Hematopoietic multipotent progenitor cell (in vitro differentiated cells): Measurements from ENCODE around the gene LIMS3. TPM values are rescaled to one million over a fixed set of nuclear protein-coding genes. Genes with fewer than 3 reads are reported as not detected.
"Not testable (repeated sequence)": the region's sequence is repeated elsewhere in the genome, so short reads cannot be mapped to it uniquely, and the experiment has no call there.

ENCODE experiments used
- DNase-seq, 3 donors: peaks; one replicate each; pipeline ENCODE4 v3.0.0-alpha.2; 2011 to 2015; ENCODE audit warnings: low read depth in 2 of 3, low spot score in 2 of 3
- total RNA-seq: library from RNA; depleted of rRNA; stranded (reverse); fragments of >200 nt; gene quantifications from one replicate; pipeline ENCODE4 v1.2.3, GENCODE V29; 2012

LIMS3 gene, protein sequence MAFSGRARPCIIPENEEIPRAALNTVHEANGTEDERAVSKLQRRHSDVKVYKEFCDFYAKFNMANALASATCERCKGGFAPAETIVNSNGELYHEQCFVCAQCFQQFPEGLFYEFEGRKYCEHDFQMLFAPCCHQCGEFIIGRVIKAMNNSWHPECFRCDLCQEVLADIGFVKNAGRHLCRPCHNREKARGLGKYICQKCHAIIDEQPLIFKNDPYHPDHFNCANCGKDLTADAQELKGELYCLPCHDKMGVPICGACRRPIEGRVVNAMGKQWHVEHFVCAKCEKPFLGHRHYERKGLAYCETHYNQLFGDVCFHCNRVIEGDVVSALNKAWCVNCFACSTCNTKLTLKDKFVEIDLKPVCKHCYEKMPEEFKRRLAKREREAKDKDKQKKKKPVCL
- 0.27 TPM for total RNA-seq

DNA sequence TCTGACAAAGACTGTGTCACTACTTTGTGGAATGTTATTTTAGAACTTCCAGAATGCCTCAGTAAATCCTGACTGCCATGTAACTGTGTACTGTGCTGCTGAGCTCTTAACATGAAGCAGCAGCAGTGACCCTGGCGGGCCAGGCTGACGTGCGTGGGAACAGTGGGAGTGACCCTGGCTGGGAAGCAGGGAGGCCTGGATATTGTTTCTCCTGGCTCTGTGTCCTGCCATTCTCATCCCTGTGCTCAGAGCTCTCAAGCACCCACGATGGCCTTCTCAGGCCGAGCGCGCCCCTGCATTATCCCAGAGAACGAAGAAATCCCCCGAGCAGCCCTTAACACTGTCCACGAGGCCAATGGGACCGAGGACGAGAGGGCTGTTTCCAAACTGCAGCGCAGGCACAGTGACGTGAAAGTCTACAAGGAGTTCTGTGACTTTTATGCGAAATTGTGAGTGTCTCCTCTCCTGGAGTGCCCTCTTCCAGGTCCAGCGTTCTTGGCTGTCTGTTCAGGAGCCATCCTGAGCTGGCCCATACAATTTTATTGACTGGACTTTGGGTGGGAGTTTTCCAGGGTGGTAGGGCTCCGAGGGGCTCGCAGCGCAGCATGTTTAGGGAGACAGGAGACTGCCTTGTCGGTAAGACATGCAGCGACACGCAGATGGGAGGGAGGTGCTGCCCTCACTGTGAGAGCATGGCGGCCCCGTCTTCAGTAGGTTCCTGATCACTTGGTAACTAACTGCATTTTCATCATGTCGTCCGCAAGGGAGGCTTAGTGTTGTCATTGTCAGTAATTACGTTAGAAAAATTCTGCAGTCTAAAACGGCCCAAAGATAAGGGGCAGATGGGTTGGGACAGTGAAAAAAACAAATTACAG is at the start of gene LIMS3:
LIMS3 (plus strand) TSS at position 227 of the 875 bp plus-strand sequence; CDS start at position 268, 41 bp downstream.
- not testable (repeated sequence) for DNase-seq

DNA sequence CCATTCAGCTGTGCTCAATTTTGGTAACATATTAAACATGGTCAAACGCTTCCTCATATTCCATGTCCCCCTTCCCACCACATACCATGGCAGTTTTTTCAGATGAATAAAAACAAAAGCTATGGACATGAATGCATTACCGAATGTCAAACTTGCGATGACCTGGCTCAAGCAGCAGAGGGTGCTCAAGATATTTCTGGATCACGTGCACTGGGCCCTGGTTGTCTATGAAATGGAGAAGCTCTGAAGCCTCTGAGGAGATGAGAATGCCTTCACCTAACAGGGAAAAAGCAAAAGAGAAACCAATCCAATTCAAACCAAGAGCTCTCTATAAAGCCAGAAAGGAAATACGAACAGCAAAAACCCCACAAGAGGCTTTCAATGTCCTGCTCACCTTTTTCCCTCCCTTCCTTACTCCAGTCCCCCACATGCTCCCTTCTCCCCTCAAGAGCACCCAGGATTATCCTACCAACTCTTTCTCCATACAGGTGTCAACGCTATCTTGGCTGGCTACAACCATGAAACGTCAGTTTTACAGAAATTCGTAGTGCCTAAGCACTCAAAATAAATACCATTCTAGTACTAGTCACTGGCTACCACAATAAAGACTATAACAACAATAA is 27.2 kb upstream of the LIMS3 start:
- DNase-seq = not testable (repeated sequence)

GRCh38 chr2:109876625-109877024 is 21.9 kb upstream of the LIMS3 start:
- not testable (repeated sequence) for DNase-seq

DNA sequence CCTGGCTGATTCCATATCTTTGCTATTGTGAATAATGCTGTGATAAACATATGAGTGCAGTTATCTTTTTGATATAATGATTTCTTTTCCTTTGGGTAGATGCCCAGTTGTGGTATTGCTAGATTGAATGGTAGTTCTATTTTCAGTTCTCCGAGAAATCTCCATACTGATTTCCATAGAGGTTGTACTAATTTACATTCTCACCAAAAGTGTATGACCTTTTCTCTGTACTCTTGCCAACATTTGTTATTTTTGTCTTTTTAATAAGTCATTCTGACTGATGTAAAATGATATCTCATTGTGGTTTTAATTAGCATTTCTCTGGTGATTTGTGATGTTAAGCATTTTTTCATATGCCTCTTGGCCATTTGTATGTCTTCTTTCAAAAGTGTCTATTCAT is 16.4 kb upstream of the LIMS3 start:
- not testable (repeated sequence) for DNase-seq

DNA sequence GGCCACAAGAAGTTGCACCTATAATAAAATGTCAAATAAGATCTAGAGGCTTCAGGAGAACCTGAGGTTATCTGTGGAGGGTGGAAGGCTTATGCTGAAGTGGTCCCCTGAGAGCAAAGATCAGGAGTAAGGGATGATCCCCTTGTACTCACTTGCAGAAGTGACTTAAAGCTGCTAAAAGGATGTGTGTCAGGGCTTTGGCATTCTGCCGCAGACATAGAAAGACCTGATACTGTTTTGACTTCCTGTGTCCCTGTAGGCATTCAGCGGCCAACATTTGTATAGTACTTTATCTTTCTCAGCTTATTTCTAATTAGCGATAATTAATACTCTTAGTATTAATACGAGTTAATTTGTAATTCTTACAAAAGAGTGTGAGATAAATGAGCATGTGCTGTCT is 10.1 kb upstream of the LIMS3 start:
- DNase-seq = not testable (repeated sequence)

DNA sequence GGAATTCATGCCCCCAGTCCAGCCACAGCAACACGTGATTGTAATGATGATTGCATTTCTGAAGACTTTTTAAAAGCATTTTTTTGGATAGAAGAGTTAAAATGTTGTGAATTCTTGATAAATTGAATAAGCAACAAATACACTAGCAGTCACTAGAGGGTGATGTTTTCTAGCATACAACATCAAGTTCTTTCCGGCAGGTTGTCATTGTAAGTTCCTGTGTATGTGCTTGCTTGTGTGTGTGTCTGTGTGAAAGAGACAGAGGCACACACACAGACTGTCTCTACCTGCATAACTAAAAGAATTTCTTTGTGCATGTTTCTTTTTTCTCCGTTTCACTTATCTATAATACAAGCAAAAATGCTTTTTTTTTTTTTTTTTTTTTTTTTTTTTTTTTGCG is 8.6 kb upstream of the LIMS3 start:
- not testable (repeated sequence) for DNase-seq

DNA sequence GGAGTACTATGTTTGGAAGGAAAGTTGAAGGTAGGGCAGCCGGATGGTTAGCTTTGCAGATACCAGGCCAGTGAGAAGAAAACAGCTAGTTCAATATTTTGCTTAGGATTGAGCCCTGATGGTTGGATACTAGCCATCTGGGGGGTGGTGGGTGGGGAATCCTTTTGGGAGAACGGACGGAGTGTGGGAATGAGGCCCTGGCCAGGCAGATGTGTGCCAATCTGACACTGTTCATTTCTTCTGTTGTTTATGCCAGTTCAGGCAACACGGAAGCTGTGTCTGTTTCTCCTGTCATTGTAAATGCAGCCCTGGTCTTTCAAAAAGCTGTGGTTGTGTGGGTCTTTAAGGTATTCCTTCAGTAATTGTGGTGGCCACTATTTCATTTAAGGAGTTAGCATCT is 7.5 kb upstream of the LIMS3 start:
- DNase-seq = not testable (repeated sequence)

GRCh38 chr2:109893736-109894135 is 4.8 kb upstream of the LIMS3 start:
- not testable (repeated sequence) for DNase-seq

DNA sequence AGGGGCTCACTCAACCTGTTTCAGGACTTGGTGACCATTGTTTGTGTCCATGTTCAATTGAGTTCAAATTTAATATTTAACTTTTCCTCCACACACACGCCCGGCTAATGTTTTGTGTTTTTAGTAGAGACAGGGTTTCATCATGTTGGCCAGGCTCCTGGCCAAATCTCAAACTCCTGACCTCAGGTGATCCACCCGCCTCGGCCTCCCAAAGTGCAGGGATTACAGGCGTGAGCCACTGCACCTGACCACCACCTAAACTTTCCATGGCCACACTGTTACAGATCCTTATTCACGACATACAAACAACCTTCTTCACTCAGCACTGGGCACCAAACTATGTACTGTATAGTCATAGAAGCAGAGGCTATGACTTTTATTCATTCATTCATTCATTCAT is 4.3 kb upstream of the LIMS3 start:
- DNase-seq = not testable (repeated sequence)

- DNase-seq = not testable (repeated sequence)
Observed at GRCh38 chr2:109895090-109895869, 3.2 kb upstream of the LIMS3 start.

DNA sequence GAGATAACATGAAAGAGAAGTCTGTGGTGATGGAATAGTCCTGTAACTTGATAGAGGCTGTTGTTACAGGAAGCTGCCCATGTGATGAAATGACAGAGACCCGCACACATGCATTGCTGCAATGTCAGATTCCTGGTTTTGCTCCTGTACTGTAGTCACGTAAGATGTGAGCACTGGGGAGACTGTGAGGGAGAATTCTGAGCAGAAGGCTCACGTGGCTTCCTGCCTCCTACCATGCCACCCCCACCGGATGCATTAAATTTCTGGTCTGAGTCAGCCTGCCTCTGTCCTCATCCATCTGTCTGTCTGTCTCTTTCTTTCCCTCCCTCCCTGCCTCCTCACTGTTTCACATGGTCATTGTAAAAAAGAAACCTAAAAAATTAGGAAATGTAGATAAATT is 2.3 kb upstream of the LIMS3 start:
- not testable (repeated sequence) for DNase-seq

DNA sequence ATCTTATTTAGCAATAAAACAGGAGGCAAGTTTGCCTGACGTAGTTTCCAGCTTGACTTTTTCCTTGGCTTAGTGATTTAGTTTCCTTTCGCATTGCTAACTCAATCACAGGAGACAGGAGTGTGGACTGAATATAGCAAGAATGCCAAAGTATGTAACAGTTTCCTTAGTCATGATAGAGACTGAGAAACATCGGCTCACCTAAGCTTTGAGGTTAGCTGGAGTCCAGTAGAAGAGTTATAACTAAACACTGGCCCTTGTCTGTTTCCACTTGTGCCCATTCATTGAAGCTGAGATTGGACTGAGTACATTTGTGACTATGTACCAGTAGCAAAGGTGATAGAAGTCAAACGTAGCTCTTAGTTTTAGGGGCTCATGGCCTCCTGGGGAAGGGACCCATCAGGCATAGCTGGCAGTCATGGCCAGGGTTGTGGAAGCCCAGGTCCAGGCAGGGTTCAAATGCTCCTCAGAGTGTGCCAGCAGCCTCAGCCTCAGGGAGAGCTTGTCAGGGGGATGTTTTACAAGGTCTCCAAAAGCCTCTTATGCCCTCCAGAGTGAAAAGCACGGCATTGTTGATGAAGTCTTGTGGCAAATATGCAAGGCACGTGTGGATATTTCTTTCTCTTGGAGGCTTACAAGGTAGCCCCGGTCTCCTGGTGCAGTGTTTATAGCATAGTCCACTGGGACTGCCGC is 573 bp upstream of the LIMS3 start:
- DNase-seq = not testable (repeated sequence)

GRCh38 chr2:109905796-109906195 is 7.3 kb downstream of the LIMS3 start:
- not testable (repeated sequence) for DNase-seq

DNA sequence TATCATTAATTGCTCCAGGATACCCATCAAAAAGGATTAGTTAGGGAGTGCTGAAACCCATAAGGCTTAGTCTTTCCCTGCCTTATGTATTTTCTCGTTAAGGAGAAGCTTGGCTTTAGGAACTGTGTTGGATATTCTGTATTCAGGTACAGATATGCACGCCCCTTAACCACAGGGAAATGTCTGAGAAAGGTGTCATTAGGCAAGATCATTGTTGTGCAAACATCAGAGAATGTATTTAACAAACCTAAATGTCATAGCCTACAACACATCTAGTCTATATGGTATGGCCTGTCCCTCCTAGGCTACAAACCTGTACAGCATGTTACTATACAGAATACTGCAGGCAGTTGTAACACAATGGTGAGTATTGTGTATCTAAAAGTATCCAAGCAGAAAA is 10.1 kb downstream of the LIMS3 start:
- not testable (repeated sequence) for DNase-seq

GRCh38 chr2:109910789-109911188 is 12.3 kb downstream of the LIMS3 start:
- not testable (repeated sequence) for DNase-seq

- DNase-seq = not testable (repeated sequence)
Observed at GRCh38 chr2:109913911-109914310, 15.4 kb downstream of the LIMS3 start.

DNA sequence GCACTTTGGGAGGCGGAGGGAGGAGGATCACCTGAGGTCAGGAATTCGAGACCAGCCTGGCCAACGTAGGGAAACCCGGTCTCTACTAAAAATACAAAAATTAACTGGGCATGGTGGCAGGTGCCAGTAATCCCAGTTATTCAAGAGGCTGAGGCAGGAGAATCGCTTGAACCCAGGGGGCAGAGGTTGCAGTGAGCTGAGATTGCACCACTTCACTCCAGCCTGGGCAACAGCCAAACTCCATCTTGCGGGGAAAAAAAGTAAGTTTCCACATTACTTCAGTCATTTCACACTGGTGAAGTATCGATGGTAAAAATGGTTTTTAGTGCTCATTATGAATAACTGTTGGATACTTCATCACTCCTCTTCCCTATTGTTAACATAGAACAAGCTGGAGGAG is 16.1 kb downstream of the LIMS3 start:
- not testable (repeated sequence) for DNase-seq

DNA sequence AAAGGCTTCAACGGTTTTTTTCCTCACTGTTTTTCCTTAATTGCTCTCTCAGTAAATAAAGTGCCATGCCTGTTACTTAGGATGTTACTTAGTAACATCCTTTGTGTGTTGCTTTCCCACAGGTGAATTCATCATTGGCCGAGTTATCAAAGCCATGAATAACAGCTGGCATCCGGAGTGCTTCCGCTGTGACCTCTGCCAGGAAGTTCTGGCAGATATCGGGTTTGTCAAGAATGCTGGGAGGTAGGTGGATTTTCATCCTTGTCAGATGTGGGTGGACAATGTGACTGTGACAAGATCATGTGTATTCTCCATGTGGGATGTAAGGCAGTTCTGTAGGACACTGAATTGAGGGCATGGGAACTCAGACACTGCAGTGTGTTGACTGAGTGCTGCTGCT is 17.3 kb downstream of the LIMS3 start:
- DNase-seq = not testable (repeated sequence)

DNA sequence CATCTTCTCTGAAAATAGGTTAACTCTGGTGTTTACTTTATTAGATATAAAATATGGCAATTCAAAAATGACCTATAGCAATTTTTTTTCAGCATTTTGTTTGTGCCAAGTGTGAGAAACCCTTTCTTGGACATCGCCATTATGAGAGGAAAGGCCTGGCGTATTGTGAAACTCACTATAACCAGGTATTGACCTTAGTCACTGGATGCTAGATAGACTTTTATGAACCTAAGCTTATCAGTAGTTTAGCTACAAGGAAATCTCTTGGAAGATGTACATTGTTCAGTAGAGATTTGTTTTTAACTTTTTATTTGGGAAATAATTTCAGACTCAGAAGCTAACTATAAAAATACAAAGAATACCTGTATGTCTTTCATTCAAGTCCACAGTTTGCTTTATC is 21.7 kb downstream of the LIMS3 start:
- not testable (repeated sequence) for DNase-seq
